HG03045 (cell line): ENCODE data around the gene ZNF385A.
A peak's percentile ranks its signal among the peaks of the same experiment; 100 is the strongest.

Experiments used
- ATAC-seq: cut with Tn5 transposase; IDR thresholded peaks from one replicate; pipeline ENCODE4 v1.9.1; 2021; ENCODE audit warnings: mild to moderate bottlenecking, moderate library complexity; ENCODE audit not compliant: unreplicated experiment

Gene ZNF385A

GRCh38 chr12:54394281-54394719 lies 9.8 kb upstream of the ZNF385A start:
- ATAC-seq: no peak

- no peak for ATAC-seq
Measured at GRCh38 chr12:54393743-54394142, 9.2 kb upstream of the ZNF385A start.

GRCh38 chr12:54393207-54393609 lies 8.7 kb upstream of the ZNF385A start:
- no peak for ATAC-seq

- no peak for ATAC-seq
Measured at GRCh38 chr12:54392485-54393206, 8.1 kb upstream of the ZNF385A start.

- ATAC-seq: peak; percentile 56
Measured at GRCh38 chr12:54390668-54391551, 6.4 kb upstream of the ZNF385A start.

- ATAC-seq: no peak
Measured at GRCh38 chr12:54390176-54390667, 5.7 kb upstream of the ZNF385A start.

- no peak for ATAC-seq
Measured at GRCh38 chr12:54389607-54390175, 5.2 kb upstream of the ZNF385A start.

- no peak for ATAC-seq
Measured at GRCh38 chr12:54389134-54389508, 4.6 kb upstream of the ZNF385A start.

GRCh38 chr12:54388237-54389133 lies 4.0 kb upstream of the ZNF385A start:
- ATAC-seq: no peak

- ATAC-seq: no peak
Measured at GRCh38 chr12:54387114-54387467, 2.6 kb upstream of the ZNF385A start.

- ATAC-seq: no peak
Measured at GRCh38 chr12:54386403-54387113, 2.0 kb upstream of the ZNF385A start.

- no peak for ATAC-seq
Measured at GRCh38 chr12:54385251-54385914, 850 bp upstream of the ZNF385A start.

GRCh38 chr12:54383041-54383609 lies 1.4 kb downstream of the ZNF385A start:
- ATAC-seq: no peak

- ATAC-seq: no peak
Measured at GRCh38 chr12:54381136-54381535, 3.4 kb downstream of the ZNF385A start.

GRCh38 chr12:54379398-54380201 lies 4.9 kb downstream of the ZNF385A start:
- ATAC-seq: peak; percentile 84

- no peak for ATAC-seq
Measured at GRCh38 chr12:54378796-54379397, 5.6 kb downstream of the ZNF385A start.

GRCh38 chr12:54377797-54378515 lies 6.6 kb downstream of the ZNF385A start:
- ATAC-seq: no peak
